Measurements from ENCODE around the gene KRTAP5-4.

DNA sequence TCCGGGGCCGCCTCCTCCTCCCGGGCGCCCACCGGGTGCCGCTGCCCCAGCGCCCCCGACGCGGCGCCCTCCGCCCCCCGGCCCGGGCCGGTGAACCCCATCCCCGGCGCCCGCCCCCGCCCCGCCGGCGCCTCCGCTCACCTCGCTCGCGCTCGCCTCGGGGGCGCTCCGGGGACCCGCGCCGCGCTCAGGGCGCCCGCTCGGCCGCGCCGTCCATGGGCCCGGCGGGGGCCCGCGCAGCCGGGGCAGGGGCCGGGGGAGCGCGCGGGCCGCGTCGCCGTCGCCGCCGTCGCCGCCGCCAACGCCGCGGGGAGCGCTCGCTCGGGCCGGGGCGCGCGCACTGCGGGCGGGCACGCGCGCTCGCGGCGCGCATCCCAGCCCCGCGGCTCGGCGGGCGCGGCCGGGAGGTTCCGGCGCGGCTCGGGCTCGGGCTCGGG lies 50.2 kb downstream of the KRTAP5-4 start:
- TF ChIP-seq POLR2AphosphoS5 (IDR thresholded peaks at IDR 0.05), result no peak
- TF ChIP-seq POLR2A (IDR thresholded peaks at IDR 0.05), result no peak
